OCI-M2 (cell line): ENCODE measurements around the gene PIK3CD.

Source experiments
- DNase-seq: peaks from one replicate; lab custom pipeline; 2025; ENCODE audit not compliant: unreplicated experiment; lab: John Stamatoyannopoulos, UW

PIK3CD gene

DNA sequence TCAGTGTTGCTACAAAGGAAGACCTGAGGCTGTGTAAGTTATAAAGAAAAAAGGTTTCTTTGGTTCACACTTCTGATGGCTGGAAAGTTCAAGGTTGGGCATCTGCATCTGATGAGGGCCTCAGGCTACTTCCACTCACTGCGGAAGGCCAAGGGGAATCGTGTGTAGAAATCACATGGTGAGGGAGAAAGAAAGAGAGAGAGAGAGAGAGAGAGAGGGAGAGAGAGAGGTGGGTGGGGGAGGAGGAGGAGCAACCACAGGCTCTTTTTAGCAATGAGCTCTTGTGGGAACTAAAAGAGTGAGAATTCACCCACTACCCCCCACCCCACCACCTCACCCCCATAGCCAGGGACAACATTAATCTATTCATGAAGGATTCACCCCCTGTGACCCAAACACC, 112.4 kb downstream of the PIK3CD start:
- DNase-seq = no peak

DNA sequence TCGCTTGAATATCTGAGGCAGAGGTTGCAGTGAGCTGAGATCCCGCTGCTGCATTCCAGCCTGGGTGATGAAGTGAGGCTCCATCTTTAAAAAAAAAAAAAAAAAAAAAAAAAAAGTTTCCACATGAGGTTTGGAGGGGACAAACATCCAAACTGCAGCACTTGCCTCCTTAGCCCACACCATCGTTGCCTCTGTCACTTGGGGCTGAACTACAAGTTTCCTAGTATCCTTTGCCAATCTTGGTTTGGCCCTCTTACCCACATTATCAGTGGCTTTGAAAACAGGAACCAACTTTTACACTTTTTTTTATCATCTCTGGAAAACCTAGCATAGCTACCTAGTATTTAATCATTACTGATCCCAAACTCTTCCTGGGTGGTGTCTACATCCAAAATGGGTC, 113.0 kb downstream of the PIK3CD start:
- DNase-seq = no peak

- DNase-seq = no peak
Observed at GRCh38 chr1:9766759-9767442, 115.4 kb downstream of the PIK3CD start.

GRCh38 chr1:9767964-9768668, 116.6 kb downstream of the PIK3CD start:
- DNase-seq = no peak

GRCh38 chr1:9768983-9769382, 117.5 kb downstream of the PIK3CD start:
- no peak for DNase-seq

DNA sequence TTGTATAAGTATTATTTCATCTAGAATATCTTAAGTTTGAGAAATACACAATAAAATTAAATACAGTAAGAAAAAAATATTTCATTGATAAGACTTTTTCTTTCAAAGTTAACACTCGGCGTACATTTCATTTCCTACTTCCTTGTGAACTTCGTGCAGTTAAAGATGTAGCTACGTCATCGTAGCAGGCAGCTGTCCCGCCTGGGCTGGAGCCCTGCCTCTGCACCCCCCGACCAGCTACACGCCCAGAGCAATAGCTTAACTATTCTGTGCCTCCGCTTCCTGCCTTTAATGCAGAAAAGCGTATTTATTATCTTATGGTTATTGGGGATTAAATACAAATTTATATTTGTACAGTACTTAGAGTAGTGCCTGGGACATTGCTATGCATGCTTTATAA, 118.8 kb downstream of the PIK3CD start:
- no peak for DNase-seq

DNA sequence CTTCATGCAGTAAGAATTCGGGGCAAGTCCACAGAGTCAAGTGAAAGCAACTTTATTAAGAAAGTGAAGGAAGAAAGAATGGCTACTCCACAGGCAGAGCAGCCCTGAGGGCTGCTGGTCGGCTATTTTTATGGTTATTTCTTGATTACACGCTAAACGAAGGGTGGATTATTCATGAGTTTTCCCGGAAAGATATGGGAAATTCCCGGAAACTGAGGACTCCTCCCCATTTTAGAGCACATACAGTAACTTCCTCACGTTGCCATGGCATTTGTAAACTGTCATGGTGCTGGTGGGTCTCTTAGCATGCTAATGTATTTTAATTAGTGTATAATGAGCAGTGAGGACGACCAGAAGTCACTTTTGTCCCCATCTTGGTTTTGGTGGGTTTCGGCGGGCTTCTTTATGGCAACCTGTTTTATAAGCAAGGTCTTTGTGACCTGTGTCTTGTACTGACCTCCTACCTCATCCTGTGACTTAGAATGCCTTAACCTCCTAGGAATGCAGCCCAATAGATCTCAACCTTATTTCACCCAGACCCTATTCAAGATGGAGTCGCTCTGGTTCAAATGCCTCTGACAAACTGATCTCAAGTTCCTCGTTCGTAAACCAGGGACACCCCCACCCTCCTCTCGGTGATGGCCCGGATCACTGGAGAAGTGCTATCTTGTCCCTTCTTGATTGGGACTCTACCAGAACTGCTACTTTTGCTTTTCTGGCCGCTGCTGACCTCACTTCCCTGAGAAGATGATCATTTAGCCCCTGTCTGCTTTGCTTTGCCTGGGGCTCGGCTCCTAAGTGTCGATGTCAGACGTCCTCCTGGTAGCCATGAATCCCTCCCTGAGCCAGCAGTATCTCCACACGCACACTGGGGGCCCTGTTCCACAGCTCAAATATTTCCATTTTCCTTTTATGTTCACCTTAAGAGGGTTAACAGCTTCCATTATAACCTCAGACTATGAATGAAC, 123.5 kb downstream of the PIK3CD start:
- no peak for DNase-seq

GRCh38 chr1:9776685-9777084, 125.2 kb downstream of the PIK3CD start:
- DNase-seq = no peak
